Keratinocyte (primary cell): ENCODE measurements around the gene CACNG4.

Source experiments
- CTCF ChIP-seq, 3 experiments: IDR thresholded peaks in 1 of 3; conservative IDR thresholded peaks in 1 of 3; optimal IDR thresholded peaks in 1 of 3; 2 replicates in 2 of 3; 3 replicates in 1 of 3; pipeline versions ENCODE3 to v1.5.1; 2011; ENCODE audit warnings: low read length in 3 of 3, mild to moderate bottlenecking in 3 of 3, moderate library complexity in 2 of 3, control low read depth in 1 of 3, inconsistent platforms in 1 of 3; ENCODE audit not compliant: insufficient read depth in 2 of 3; ENCODE audit errors: extremely low read depth in 1 of 3
- EZH2 ChIP-seq: IDR thresholded peaks from one replicate; pipeline ENCODE4 v1.6.1; 2012; ENCODE audit warnings: inconsistent platforms, mild to moderate bottlenecking, low read length, moderate library complexity

- TF ChIP-seq CTCF (optimal IDR thresholded peaks at IDR 0.05 in 1 of 3, IDR thresholded peaks at IDR 0.05 in 1 of 3, conservative IDR thresholded peaks at IDR 0.05 in 1 of 3; ENCODE audit: extremely low read depth in 1 of 3, insufficient read depth in 2 of 3, low read length in 3 of 3) (no peak), EZH2 (no peak)
These were observed 89.6 kb downstream of the CACNG4 start for GRCh38 chr17:67054011-67054591.
